ENCODE data around the gene MYADML2.

The MYADML2 gene

GRCh38 chr17:81980122-81980521 lies 33.1 kb upstream of the MYADML2 start:
- Histone ChIP-seq H3K27ac (no peak overlapping the region), H3K4me3 (no peak overlapping the region)

GRCh38 chr17:81978524-81979298 lies 31.7 kb upstream of the MYADML2 start:
- Histone ChIP-seq H3K27ac (peak overlapping the region in 5 of 21 experiments; percentile 85 to 97 (median 95)), H3K4me3 (peak overlapping the region; percentile 51 to 96 (median 80))

- peak within 1 kb of the TSS; percentile 69 to 98 (median 95) for H3K27ac ChIP-seq
Observed at GRCh38 chr17:81977211-81977808, 30.3 kb upstream of the MYADML2 start, which contains the start of gene ASPSCR1. Gene ASPSCR1 (plus strand): TSS chr17:81977629. CDS start chr17:81977647, 18 bp downstream.

GRCh38 chr17:81976332-81977210 lies 29.5 kb upstream of the MYADML2 start:
- Histone ChIP-seq H3K27ac (peak overlapping the region; percentile 69 to 98 (median 95)), H3K4me3 (peak overlapping the region; percentile 51 to 96 (median 80))

More at GRCh38 chr17:81977211-81977808, 30.3 kb upstream of the MYADML2 start, which contains the start of gene ASPSCR1:
- peak within 1 kb of the TSS; percentile 51 to 96 (median 80) for H3K4me3 ChIP-seq

- H3K4me3 ChIP-seq = no peak overlapping the region
- no peak overlapping the region for H3K27ac ChIP-seq
Observed at GRCh38 chr17:81973432-81973831, 26.4 kb upstream of the MYADML2 start.

- Histone ChIP-seq H3K27ac (peak overlapping the region in 4 of 21 experiments; percentile 1 to 67 (median 60)), H3K4me3 (no peak overlapping the region)
Observed at GRCh38 chr17:81968850-81969812, 22.1 kb upstream of the MYADML2 start.

GRCh38 chr17:81968396-81968745 lies 21.3 kb upstream of the MYADML2 start:
- Histone ChIP-seq H3K27ac (peak overlapping the region in 10 of 21 experiments; percentile 1 to 67 (median 51)), H3K4me3 (peak overlapping the region in 1 of 7 experiments; percentile 6)

- Histone ChIP-seq H3K4me3 (peak overlapping the region in 3 of 7 experiments; percentile 6 to 16 (median 9)), H3K27ac (peak overlapping the region in 15 of 21 experiments; percentile 4 to 68 (median 50))
Observed at GRCh38 chr17:81967533-81968395, 20.7 kb upstream of the MYADML2 start.

- H3K27ac ChIP-seq = peak overlapping the region in 14 of 21 experiments; percentile 4 to 68 (median 52)
Observed at GRCh38 chr17:81967244-81967532, 20.2 kb upstream of the MYADML2 start.

GRCh38 chr17:81966343-81967243 lies 19.6 kb upstream of the MYADML2 start:
- H3K27ac ChIP-seq = peak overlapping the region in 12 of 21 experiments; percentile 4 to 68 (median 40)
- no peak overlapping the region for H3K4me3 ChIP-seq

More at GRCh38 chr17:81967244-81967532, 20.2 kb upstream of the MYADML2 start:
- H3K4me3 ChIP-seq = peak overlapping the region in 1 of 7 experiments; percentile 6

- no peak overlapping the region for H3K4me3 ChIP-seq
- H3K27ac ChIP-seq = no peak overlapping the region
Observed at GRCh38 chr17:81964081-81964849, 17.2 kb upstream of the MYADML2 start.

GRCh38 chr17:81962499-81963441 lies 15.7 kb upstream of the MYADML2 start:
- no peak overlapping the region for H3K4me3 ChIP-seq
- H3K27ac ChIP-seq = no peak overlapping the region

GRCh38 chr17:81961521-81962498 lies 14.8 kb upstream of the MYADML2 start:
- H3K4me3 ChIP-seq = no peak overlapping the region
- no peak overlapping the region for H3K27ac ChIP-seq

- Histone ChIP-seq H3K4me3 (peak within 1 kb of the TSS; percentile 25 to 44 (median 32)), H3K27ac (no peak within 1 kb of the TSS)
Observed at GRCh38 chr17:81961087-81961511, 14.1 kb upstream of the MYADML2 start, which contains the start of gene NOTUM. Gene NOTUM (minus strand): TSS chr17:81961187. CDS start chr17:81960909, 278 bp downstream.

Measured in skin epidermis (tissue), 12 donors.